Measurements from ENCODE around the gene PCDH9.

GRCh38 chr13:66759919-66760318 is 470.2 kb downstream of the PCDH9 start:
- TF ChIP-seq CTCF (IDR thresholded peaks at IDR 0.05) (no peak), POLR2A (IDR thresholded peaks at IDR 0.05) (no peak)

Data from thyroid gland (tissue), 4 donors.